GM18868 (cell line): Measurements from ENCODE around the gene SRCAP.
"Not testable (repeated sequence)": the region's sequence is repeated elsewhere in the genome, so short reads cannot be mapped to it uniquely, and the experiment has no call there.

Experiments
- ATAC-seq: cut with Tn5 transposase; IDR thresholded peaks from one replicate; pipeline ENCODE4 v1.9.1; 2021; ENCODE audit warnings: mild to moderate bottlenecking, moderate library complexity; ENCODE audit not compliant: unreplicated experiment

The SRCAP gene

DNA sequence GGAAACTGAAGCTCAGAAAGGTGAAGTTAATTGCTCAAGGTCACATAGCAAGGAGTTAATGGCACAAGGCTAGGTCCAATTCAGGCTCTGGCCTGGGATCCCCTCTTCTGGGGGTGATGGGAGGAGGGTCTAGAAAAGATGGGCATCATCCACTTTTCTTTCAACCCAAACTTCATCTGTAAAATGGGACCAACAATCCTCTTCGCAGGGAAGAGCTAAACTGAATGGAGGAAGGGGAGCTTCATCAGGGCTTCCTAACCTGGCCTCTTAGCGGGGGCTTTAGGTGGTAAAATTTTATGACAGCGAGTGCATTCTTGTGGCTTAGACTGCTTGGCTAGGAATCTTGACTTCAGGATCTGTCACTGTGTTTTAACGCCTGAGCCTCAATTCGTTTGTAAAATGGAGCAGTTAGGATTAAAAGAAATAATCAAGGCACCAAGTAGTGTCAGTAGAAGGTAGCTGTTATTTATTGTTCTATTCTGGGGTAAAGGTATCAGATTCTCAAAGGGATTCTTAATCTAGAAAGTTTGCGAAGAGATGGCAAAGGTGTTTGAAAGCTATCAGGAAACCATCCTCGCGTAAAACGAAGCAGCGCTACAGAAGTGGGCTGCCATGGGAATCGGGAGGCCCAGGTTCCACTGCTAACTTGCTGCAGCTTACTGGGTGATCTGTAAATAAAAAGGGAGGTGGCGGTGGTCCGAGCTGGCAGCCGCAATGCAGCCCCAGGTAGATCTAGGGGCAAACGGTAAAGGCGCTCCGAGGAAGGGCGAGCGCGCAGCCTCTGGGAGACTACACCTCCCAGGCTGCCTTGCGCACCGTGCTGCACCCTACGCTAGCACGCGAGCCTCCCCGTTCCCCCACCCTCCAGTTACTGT is 1.5 kb upstream of the SRCAP start:
- ATAC-seq: peak; percentile 83

GRCh38 chr16:30698139-30698815 is 694 bp upstream of the SRCAP start:
- ATAC-seq: peak; percentile 68

- no peak for ATAC-seq
Observed at GRCh38 chr16:30699615-30700099, 686 bp downstream of the SRCAP start.

- ATAC-seq: no peak
Observed at GRCh38 chr16:30700491-30700890, 1.5 kb downstream of the SRCAP start.

GRCh38 chr16:30700971-30701370 is 2.0 kb downstream of the SRCAP start:
- ATAC-seq: no peak

DNA sequence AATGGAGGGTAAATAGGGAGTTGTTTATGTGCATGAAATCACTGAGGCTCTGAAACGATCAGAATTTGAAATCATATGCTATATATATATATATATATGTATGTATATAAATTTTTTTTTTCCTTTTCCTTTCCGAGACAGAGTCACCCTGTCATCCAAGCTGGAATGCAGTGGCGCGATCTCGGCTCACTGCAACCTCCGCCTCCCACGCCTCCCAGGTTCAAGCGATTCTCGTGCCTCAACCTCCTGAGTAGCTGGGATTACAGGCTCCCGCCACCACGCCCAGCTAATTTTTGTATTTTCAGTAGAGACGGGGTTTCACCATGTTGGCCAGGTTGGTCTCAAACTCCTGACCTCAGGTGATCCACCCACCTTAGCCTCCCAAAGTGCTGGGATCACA is 4.1 kb downstream of the SRCAP start:
- ATAC-seq: not testable (repeated sequence)

DNA sequence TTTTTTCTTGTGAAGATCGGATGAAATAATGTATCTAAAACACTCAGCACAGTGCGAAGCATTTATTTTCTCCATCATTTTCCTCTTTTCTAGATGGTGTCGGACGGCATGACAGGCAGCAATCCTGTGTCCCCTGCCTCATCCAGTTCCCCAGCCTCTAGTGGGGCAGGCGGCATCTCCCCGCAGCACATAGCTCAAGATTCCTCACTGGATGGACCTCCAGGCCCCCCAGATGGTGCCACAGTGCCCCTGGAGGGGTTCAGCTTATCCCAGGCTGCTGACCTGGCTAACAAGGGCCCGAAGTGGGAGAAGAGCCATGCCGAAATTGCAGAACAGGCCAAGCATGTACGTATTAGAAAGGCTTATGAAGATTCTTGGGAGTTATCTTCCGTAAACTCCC is 5.0 kb downstream of the SRCAP start:
- ATAC-seq: no peak

DNA sequence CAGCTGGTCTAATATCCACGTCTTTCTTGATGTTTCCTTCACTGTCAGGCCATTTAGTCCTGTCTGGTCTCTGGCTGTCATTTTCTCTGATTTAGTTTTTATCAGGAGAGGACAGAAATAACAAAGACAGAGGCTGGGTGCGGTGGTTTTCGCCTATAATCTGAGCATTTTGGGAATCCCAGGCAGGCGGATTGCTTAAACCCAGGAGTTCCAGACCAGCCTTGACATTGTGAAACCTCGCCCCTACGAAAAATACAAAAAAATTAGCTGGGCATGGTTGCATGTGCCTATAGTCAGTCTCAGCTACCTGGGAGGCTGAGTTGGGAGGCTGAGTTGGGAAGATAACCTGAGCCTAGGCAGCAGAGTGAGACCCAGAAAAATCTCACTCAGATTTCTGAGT is 7.1 kb downstream of the SRCAP start:
- ATAC-seq: no peak

DNA sequence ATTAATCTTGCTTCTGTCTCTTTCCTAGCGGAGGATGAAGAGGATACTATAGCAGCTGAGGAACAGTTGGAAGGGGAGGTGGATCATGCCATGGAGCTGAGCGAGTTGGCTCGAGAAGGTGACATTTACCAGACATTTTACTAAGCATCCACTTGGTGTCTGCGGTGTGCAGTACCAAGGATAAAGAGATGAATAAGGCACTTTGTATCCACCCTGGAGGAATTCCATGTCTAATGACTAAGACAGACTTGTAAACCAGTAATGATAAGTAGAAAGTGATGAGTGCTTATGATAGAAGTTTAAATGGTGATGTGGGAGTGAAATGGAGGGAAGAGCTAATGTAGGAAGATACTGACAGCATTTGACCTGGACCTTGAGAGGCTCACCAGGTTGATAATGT is 12.0 kb downstream of the SRCAP start:
- ATAC-seq: no peak

- ATAC-seq: no peak
Observed at GRCh38 chr16:30711712-30712111, 12.7 kb downstream of the SRCAP start.

- ATAC-seq: no peak
Observed at GRCh38 chr16:30715750-30716445, 16.9 kb downstream of the SRCAP start.

DNA sequence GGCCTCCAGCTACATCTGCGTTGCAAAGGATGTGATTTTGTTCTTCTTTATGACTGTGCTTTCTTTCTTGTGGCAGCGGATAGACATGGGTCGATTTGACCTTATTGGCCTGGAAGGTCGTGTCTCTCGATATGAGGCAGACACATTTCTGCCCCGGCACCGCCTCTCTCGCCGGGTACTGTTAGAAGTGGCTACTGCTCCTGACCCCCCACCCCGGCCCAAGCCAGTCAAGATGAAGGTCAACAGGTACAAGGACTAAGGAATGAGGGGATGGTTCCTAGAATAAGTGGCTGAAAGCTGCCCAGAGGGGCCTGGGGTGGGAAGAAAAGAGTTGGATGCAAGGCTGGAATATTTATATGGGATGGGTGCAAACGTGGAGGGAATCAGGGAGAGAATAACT is 21.1 kb downstream of the SRCAP start:
- no peak for ATAC-seq

GRCh38 chr16:30720694-30721093 is 21.7 kb downstream of the SRCAP start:
- no peak for ATAC-seq

- ATAC-seq: no peak
Observed at GRCh38 chr16:30721167-30721566, 22.2 kb downstream of the SRCAP start.

DNA sequence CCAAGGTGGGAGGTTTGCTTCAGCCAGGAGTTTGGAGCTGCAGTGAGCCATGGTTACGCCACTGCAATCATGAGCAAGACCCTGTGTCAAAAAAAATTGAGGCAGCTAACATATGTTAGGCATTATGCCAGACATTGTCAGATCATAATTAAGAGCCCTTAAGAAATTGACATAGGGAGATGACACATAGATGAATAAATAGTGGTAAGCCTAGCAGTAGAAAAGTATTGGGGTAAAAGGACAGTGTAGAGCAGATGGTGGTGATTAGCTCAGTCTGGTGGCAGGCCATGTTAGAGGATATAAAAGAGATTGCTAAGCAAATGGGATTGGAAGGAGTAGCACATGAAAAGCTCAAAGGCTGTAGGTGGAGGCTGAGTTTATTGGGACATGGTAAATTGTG is 22.6 kb downstream of the SRCAP start:
- ATAC-seq: no peak

DNA sequence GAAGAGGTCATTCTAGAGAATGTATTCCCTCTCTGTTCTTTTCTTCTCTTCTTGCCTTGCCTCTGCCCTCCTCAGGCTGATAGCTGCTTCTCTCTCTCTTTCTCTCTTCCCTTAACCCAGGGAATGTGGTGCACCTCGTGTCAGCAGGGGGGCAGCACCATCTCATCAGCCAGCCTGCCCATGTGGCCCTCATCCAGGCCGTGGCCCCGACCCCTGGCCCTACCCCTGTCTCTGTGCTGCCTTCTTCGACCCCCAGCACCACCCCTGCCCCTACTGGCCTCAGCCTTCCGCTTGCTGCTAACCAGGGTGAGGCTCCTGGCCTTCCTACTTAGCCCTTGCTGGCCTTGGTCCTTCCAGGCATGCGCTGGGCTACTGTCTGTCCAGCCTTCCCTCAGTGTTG is 23.5 kb downstream of the SRCAP start:
- ATAC-seq: no peak

- no peak for ATAC-seq
Observed at GRCh38 chr16:30722916-30723315, 23.9 kb downstream of the SRCAP start.

DNA sequence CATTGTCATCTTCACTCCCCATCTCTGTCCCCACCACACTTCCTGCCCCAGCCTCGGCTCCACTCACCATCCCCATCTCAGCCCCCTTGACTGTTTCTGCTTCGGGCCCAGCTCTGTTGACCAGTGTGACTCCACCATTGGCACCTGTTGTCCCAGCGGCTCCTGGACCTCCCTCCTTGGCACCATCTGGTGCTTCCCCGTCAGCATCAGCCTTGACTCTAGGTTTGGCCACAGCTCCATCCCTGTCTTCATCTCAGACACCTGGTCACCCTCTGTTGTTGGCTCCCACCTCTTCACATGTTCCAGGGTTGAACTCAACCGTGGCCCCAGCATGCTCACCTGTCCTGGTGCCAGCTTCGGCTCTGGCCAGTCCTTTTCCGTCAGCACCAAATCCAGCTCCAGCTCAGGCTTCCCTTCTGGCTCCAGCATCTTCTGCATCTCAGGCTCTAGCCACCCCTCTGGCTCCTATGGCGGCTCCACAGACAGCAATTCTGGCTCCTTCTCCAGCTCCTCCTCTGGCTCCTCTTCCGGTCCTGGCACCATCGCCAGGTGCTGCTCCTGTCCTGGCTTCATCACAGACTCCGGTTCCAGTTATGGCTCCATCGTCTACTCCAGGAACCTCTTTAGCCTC is 24.9 kb downstream of the SRCAP start:
- ATAC-seq: no peak

- ATAC-seq: no peak
Observed at GRCh38 chr16:30724641-30725417, 25.9 kb downstream of the SRCAP start.

- ATAC-seq: no peak
Observed at GRCh38 chr16:30725418-30725792, 26.4 kb downstream of the SRCAP start.
